NB4 (cell line): ENCODE results near the gene FILIP1L.

ENCODE experiments used
- CTCF ChIP-seq: IDR thresholded peaks from one replicate; pipeline ENCODE4 v1.5.1; 2012; ENCODE audit warnings: low read depth, low read length
- MAX ChIP-seq: IDR thresholded peaks from 2 replicates; pipeline ENCODE4 v1.6.1; 2011; ENCODE audit warnings: low read depth, low read length
- MYC ChIP-seq: IDR thresholded peaks from 2 replicates; pipeline ENCODE4 v1.6.1; 2011; ENCODE audit warnings: low read depth, low read length
- POLR2A ChIP-seq: IDR thresholded peaks from 2 replicates; pipeline ENCODE4 v1.6.1; 2011; ENCODE audit warnings: mild to moderate bottlenecking; ENCODE audit not compliant: insufficient read length; ENCODE audit errors: extremely low read depth

- no peak for TF ChIP-seq CTCF
- no peak for TF ChIP-seq POLR2A
- TF ChIP-seq MYC = no peak
- TF ChIP-seq MAX = no peak
Measured at GRCh38 chr3:99874237-99875002, 239.9 kb downstream of the FILIP1L start.
